IPS DF 19.7 (cell line): Measurements from ENCODE around the gene CCDC69.
"Not testable (repeated sequence)": the region's sequence is repeated elsewhere in the genome, so short reads cannot be mapped to it uniquely, and the experiment has no call there.

Experiments used
- DNase-seq: peaks from one replicate; pipeline ENCODE4 v3.0.0-alpha.2; 2013; ENCODE audit warnings: low read depth, low spot score

The CCDC69 gene

GRCh38 chr5:151222054-151222789 is 1.7 kb downstream of the CCDC69 start:
- no peak for DNase-seq

GRCh38 chr5:151221574-151221973 is 2.3 kb downstream of the CCDC69 start:
- DNase-seq, result no peak

- no peak for DNase-seq
These were observed 4.1 kb downstream of the CCDC69 start for GRCh38 chr5:151219789-151220188.

- no peak for DNase-seq
These were observed 4.8 kb downstream of the CCDC69 start for GRCh38 chr5:151219138-151219537.

- DNase-seq, result no peak
These were observed 5.7 kb downstream of the CCDC69 start for GRCh38 chr5:151218177-151218576.

- DNase-seq, result no peak
These were observed 7.1 kb downstream of the CCDC69 start for GRCh38 chr5:151216781-151217180.

- DNase-seq, result no peak
These were observed 8.4 kb downstream of the CCDC69 start for GRCh38 chr5:151215546-151215880.

GRCh38 chr5:151214614-151215545 is 9.0 kb downstream of the CCDC69 start:
- DNase-seq, result no peak

GRCh38 chr5:151213803-151214613 is 9.9 kb downstream of the CCDC69 start:
- DNase-seq, result no peak

- no peak for DNase-seq
These were observed 11.5 kb downstream of the CCDC69 start for GRCh38 chr5:151212406-151212798.

GRCh38 chr5:151208481-151208914 is 15.4 kb downstream of the CCDC69 start:
- DNase-seq, result no peak

GRCh38 chr5:151205411-151205810 is 18.5 kb downstream of the CCDC69 start:
- DNase-seq, result no peak

GRCh38 chr5:151204051-151204450 is 19.8 kb downstream of the CCDC69 start:
- DNase-seq, result no peak

- DNase-seq, result no peak
These were observed 21.3 kb downstream of the CCDC69 start for GRCh38 chr5:151202381-151203139.

- DNase-seq, result no peak
These were observed 22.8 kb downstream of the CCDC69 start for GRCh38 chr5:151200913-151201595.

- DNase-seq, result no peak
These were observed 24.2 kb downstream of the CCDC69 start for GRCh38 chr5:151199581-151200185.

- DNase-seq, result no peak
These were observed 25.0 kb downstream of the CCDC69 start for GRCh38 chr5:151198861-151199260.

GRCh38 chr5:151197291-151197600 is 26.6 kb downstream of the CCDC69 start:
- not testable (repeated sequence) for DNase-seq

- no peak for DNase-seq
These were observed 27.2 kb downstream of the CCDC69 start for GRCh38 chr5:151196556-151197290.

- DNase-seq, result no peak
These were observed 28.3 kb downstream of the CCDC69 start for GRCh38 chr5:151195622-151196021.
